ENCODE data around the gene TMEM31. TPM values are rescaled to one million over a fixed set of nuclear protein-coding genes. Genes with fewer than 3 reads are reported as not detected.

Gene TMEM31
- total and polyA plus RNA-seq, 2 donors (not counting 1 experiment from before 2014, with no cell fraction given), result 0.25 TPM; not detected in 1

DNA sequence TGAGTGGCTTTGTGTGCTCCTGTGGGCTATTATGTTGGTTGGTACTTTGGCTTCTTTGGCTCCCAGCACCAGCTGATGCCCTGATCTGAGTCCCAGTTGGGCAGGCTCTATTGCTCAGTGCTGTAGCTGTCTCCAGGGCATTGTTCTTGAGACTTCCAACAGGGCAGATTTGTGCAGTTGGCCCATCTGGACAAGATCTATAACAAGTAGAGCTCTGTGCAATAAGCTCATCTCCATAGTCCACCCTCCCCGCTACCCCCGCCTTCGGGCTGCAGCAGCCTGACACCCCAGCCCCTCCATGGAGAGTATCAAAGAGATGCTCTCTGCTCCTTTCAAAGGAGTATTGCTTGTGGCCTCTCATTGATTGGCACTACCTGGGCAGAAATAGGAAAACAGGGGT lies 5.8 kb upstream of the TMEM31 start:
- TF ChIP-seq, protein P1, sequence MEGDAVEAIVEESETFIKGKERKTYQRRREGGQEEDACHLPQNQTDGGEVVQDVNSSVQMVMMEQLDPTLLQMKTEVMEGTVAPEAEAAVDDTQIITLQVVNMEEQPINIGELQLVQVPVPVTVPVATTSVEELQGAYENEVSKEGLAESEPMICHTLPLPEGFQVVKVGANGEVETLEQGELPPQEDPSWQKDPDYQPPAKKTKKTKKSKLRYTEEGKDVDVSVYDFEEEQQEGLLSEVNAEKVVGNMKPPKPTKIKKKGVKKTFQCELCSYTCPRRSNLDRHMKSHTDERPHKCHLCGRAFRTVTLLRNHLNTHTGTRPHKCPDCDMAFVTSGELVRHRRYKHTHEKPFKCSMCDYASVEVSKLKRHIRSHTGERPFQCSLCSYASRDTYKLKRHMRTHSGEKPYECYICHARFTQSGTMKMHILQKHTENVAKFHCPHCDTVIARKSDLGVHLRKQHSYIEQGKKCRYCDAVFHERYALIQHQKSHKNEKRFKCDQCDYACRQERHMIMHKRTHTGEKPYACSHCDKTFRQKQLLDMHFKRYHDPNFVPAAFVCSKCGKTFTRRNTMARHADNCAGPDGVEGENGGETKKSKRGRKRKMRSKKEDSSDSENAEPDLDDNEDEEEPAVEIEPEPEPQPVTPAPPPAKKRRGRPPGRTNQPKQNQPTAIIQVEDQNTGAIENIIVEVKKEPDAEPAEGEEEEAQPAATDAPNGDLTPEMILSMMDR (IDR thresholded peaks at IDR 0.05), result no peak
- no peak for TF ChIP-seq EZH2 (IDR thresholded peaks at IDR 0.05; ENCODE audit: borderline replicate concordance, insufficient read depth, low read depth, low read length, poor library complexity, severe bottlenecking)

DNA sequence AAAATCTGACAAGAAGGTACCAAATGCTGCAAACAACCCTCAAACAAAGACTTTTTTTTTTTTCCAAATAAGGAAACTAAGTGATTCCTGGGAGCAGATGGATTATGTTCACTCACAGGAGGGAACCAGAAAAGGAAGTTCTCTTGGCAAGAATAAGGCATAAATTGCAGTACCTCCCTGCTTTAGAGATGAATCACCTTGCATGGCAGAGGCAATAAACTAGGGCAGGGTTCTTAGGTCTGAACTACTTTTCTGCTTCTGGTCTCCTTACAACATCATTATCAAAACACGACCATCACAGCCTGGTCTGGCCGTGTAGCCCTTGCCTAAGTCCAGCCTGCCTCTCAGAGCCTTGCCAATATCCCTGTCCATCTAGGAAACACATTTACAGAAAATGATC lies 6.3 kb downstream of the TMEM31 start:
- intact Hi-C loops (cut with micrococcal nuclease), result no loop called here
- ATAC-seq (ENCODE audit: low read depth), result no peak
- TF ChIP-seq, protein P1 (IDR thresholded peaks at IDR 0.05), result no peak
- TF ChIP-seq EZH2 (IDR thresholded peaks at IDR 0.05; ENCODE audit: borderline replicate concordance, insufficient read depth, low read depth, low read length, poor library complexity, severe bottlenecking), result no peak
- H3K9ac ChIP-seq (ENCODE audit: low read length), result no peak overlapping the region
- no peaks in the 10 kb centered on the region for H3K4me1 Mint-ChIP-seq
- no peak for DNase-seq
- H3K27me3 ChIP-seq (replicated peaks in 1 of 4; ENCODE audit: control extremely low read depth in 1 of 4, control insufficient read depth in 3 of 4, insufficient read depth in 4 of 4, low read length in 3 of 4), result no peaks in the 10 kb centered on the region
- no peaks in the 10 kb centered on the region for H3K27me3 Mint-ChIP-seq
- H3K36me3 ChIP-seq (replicated peaks in 1 of 2; ENCODE audit: control extremely low read depth in 1 of 2, control insufficient read depth in 1 of 2, extremely low read depth in 1 of 2, insufficient read depth in 2 of 2, low read length in 1 of 2), result no peaks in the 10 kb centered on the region
- ChIA-PET POLR2A (no interaction called here), CTCF (no interaction called here)
- H4K20me1 ChIP-seq (ENCODE audit: control insufficient read depth, insufficient read depth, low read length, poor library complexity, severe bottlenecking), result no peaks in the 10 kb centered on the region
- H3K9me3 Mint-ChIP-seq (ENCODE audit: insufficient read depth), result no peaks in the 10 kb centered on the region
- no peak overlapping the region for H3K27ac ChIP-seq (ENCODE audit: low read length in 2 of 2)
- no peak overlapping the region for H3K4me2 ChIP-seq (replicated peaks; ENCODE audit: low read depth, low read length, poor library complexity, severe bottlenecking)
- no peak overlapping the region for H3K4me3 ChIP-seq (ENCODE audit: control extremely low read depth in 1 of 5, extremely low read depth in 1 of 5, insufficient read depth in 1 of 5, low read depth in 2 of 5, low read length in 4 of 5)
- 94% methylated on average over 2 of the region's 2 CpGs for WGBS (ENCODE audit: insufficient coverage)
- no peaks in the 10 kb centered on the region for H3K79me2 ChIP-seq (ENCODE audit: control insufficient read depth, insufficient read depth, low read length)
- no peak overlapping the region for H3K27ac Mint-ChIP-seq
- H3K4me1 ChIP-seq (ENCODE audit: control insufficient read depth in 2 of 2, insufficient read depth in 2 of 2, low read length in 2 of 2), result no peaks in the 10 kb centered on the region
- no peak overlapping the region for H3K4me3 Mint-ChIP-seq
- H2AFZ ChIP-seq (ENCODE audit: insufficient read depth, low read depth, low read length, poor library complexity, severe bottlenecking), result no peak overlapping the region
- H3K9me3 ChIP-seq (ENCODE audit: control extremely low read depth in 1 of 3, control insufficient read depth in 2 of 3, insufficient read depth in 1 of 3, low read length in 2 of 3), result no peaks in the 10 kb centered on the region

More for the DNA sequence above, 5.8 kb upstream of the TMEM31 start:
- Mint-ChIP-seq H3K27ac (no peak overlapping the region), H3K4me3 (no peak overlapping the region), H3K9me3 (ENCODE audit: insufficient read depth) (no peaks in the 10 kb centered on the region), H3K27me3 (no peaks in the 10 kb centered on the region), H3K4me1 (no peaks in the 10 kb centered on the region)
- DNase-seq (no peak), ATAC-seq (ENCODE audit: low read depth) (no peak)
- Histone ChIP-seq H3K4me2 (replicated peaks; ENCODE audit: low read depth, low read length, poor library complexity, severe bottlenecking) (no peak overlapping the region), H3K4me1 (ENCODE audit: control insufficient read depth in 2 of 2, insufficient read depth in 2 of 2, low read length in 2 of 2) (no peaks in the 10 kb centered on the region), H3K4me3 (ENCODE audit: control extremely low read depth in 1 of 5, extremely low read depth in 1 of 5, insufficient read depth in 1 of 5, low read depth in 2 of 5, low read length in 4 of 5) (no peak overlapping the region), H3K36me3 (replicated peaks in 1 of 2; ENCODE audit: control extremely low read depth in 1 of 2, control insufficient read depth in 1 of 2, extremely low read depth in 1 of 2, insufficient read depth in 2 of 2, low read length in 1 of 2) (no peaks in the 10 kb centered on the region), H2AFZ (ENCODE audit: insufficient read depth, low read depth, low read length, poor library complexity, severe bottlenecking) (no peak overlapping the region), H3K27ac (ENCODE audit: low read length in 2 of 2) (no peak overlapping the region), H3K79me2 (ENCODE audit: control insufficient read depth, insufficient read depth, low read length) (no peaks in the 10 kb centered on the region), H3K9me3 (ENCODE audit: control extremely low read depth in 1 of 3, control insufficient read depth in 2 of 3, insufficient read depth in 1 of 3, low read length in 2 of 3) (no peaks in the 10 kb centered on the region), H4K20me1 (ENCODE audit: control insufficient read depth, insufficient read depth, low read length, poor library complexity, severe bottlenecking) (no peaks in the 10 kb centered on the region), H3K9ac (ENCODE audit: low read length) (no peak overlapping the region), H3K27me3 (replicated peaks in 1 of 4; ENCODE audit: control extremely low read depth in 1 of 4, control insufficient read depth in 3 of 4, insufficient read depth in 4 of 4, low read length in 3 of 4) (no peaks in the 10 kb centered on the region)
- CTCF ChIA-PET, result no interaction called here
- no CpG with 5 or more reads among the region's 3 CpGs for WGBS (ENCODE audit: insufficient coverage)
- POLR2A ChIA-PET, result no interaction called here
- intact Hi-C loops (cut with micrococcal nuclease), result no loop called here

All from B cell (primary cell).